Kidney (tissue), 14 donors: ENCODE results near the gene ATP2A3. TPM values are rescaled to one million over a fixed set of nuclear protein-coding genes. Genes with fewer than 3 reads are reported as not detected.

Experiments
- DNase-seq, 5 donors: peaks; one replicate each; pipeline ENCODE4 v3.0.0-alpha.2; 2013 to 2020
- FAIRE-seq: peaks from 2 replicates; lab custom pipeline; 2012; peaks lifted over from hg19 to GRCh38; lab: Jason Lieb, UNC
- H3K27ac ChIP-seq, 2 donors: one replicate each; pipeline ENCODE4 v1.7.0; 2013; ENCODE audit warnings: low read depth in 2 of 2, low read length in 2 of 2, inconsistent platforms in 1 of 2
- H3K27me3 ChIP-seq: one replicate; pipeline ENCODE4 v1.7.1; 2013; ENCODE audit warnings: low read length, inconsistent platforms; ENCODE audit not compliant: control insufficient read depth, insufficient read depth
- H3K36me3 ChIP-seq, 3 donors: one replicate each; pipeline versions ENCODE4 v1.7.0 to v1.7.1; 2013; ENCODE audit warnings: low read length in 3 of 3, control low read depth in 1 of 3, inconsistent platforms in 1 of 3; ENCODE audit not compliant: insufficient read depth in 3 of 3, control insufficient read depth in 2 of 3
- H3K4me1 ChIP-seq, 3 donors: one replicate each; pipeline versions ENCODE4 v1.7.0 to v1.7.1; 2013; ENCODE audit warnings: low read length in 3 of 3, inconsistent platforms in 1 of 3, low read depth in 1 of 3; ENCODE audit not compliant: control insufficient read depth in 2 of 3, insufficient read depth in 2 of 3
- H3K4me3 ChIP-seq, 3 donors: one replicate each; pipeline versions ENCODE4 v1.7.0 to v1.8.1; 2013; ENCODE audit warnings: low read length in 3 of 3, control low read depth in 1 of 3, inconsistent platforms in 1 of 3
- H3K9ac ChIP-seq, 3 donors: one replicate each; pipeline versions ENCODE4 v1.7.0 to v1.7.1; 2013; ENCODE audit warnings: low read length in 3 of 3, control low read depth in 1 of 3, inconsistent platforms in 1 of 3
- H3K9me3 ChIP-seq, 3 donors: one replicate each; pipeline versions ENCODE4 v1.7.0 to v1.7.1; 2013; ENCODE audit warnings: low read length in 3 of 3, control low read depth in 1 of 3, inconsistent platforms in 1 of 3; ENCODE audit not compliant: control insufficient read depth in 2 of 3, insufficient read depth in 1 of 3
- CTCF ChIP-seq: IDR thresholded peaks from 3 replicates; pipeline ENCODE4 v1.5.1; 2012; ENCODE audit warnings: mild to moderate bottlenecking, moderate library complexity, borderline replicate concordance; ENCODE audit not compliant: insufficient read depth; ENCODE audit errors: extremely low read depth
- intact Hi-C: fragments of 100-400 bp; cut with DNase I; formaldehyde crosslinking; loops from one replicate; pipeline ENCODE4 v1.11.1; 2022
- polyA plus RNA-seq: library from polyadenylated mRNA; stranded (reverse); fragments of 350-450 nt; fragmentation: Illumina TruSeq; extraction: RNeasy Lipid Tissue Mini Kit (QIAGEN cat#74804); gene quantifications from one replicate; pipeline ENCODE4 v1.2.3, GENCODE V29; 2014; ENCODE audit warnings: low read depth, low replicate concordance; ENCODE audit not compliant: insufficient read depth
- total RNA-seq: library from RNA; stranded (reverse); fragmentation: NEBNext Ultra II Directional; extraction: Animal tissue kit (Norgen Biotek cat#: 25700); gene quantifications from one replicate; pipeline ENCODE4 v1.2.1, GENCODE V29; 2021
- donor health status: control.
- donor health status: control.
- donor health status: control.
- donor health status: control.
- donor health status: control.
- donor health status: DM: yes; HTN: yes; CAD: no.
- donor health status: Normal renal cell carcinoma (clear cell type).

The ATP2A3 gene
- total and polyA plus RNA-seq, 2 donors from 2014 or later: 9.4 to 52.1 TPM

GRCh38 chr17:3928406-3928805 lies 35.8 kb downstream of the ATP2A3 start:
- DNase-seq: peak in 3 of 5 donors; percentile 25 to 56 (median 54)
- intact Hi-C loops: no loop called here
- no peak overlapping the region for H3K27ac ChIP-seq
- TF ChIP-seq CTCF: no peak
- H3K9me3 ChIP-seq: no peaks in the 10 kb centered on the region
- no peaks in the 10 kb centered on the region for H3K27me3 ChIP-seq
- H3K4me3 ChIP-seq: no peak overlapping the region
- no peak for FAIRE-seq
- no peak overlapping the region for H3K9ac ChIP-seq
- no peaks in the 10 kb centered on the region for H3K36me3 ChIP-seq
- peaks cover 0 to 6% (median 0%) of the 10 kb centered on the region in 3 donors for H3K4me1 ChIP-seq

GRCh38 chr17:3927628-3928340 lies 36.5 kb downstream of the ATP2A3 start:
- no peak for FAIRE-seq
- no peak overlapping the region for H3K27ac ChIP-seq
- DNase-seq: peak; percentile 26 to 76 (median 62)
- H3K4me1 ChIP-seq: peaks cover 0 to 6% (median 0%) of the 10 kb centered on the region in 3 donors
- no peaks in the 10 kb centered on the region for H3K36me3 ChIP-seq
- intact Hi-C loops: no loop called here
- H3K9ac ChIP-seq: no peak overlapping the region
- no peaks in the 10 kb centered on the region for H3K9me3 ChIP-seq
- TF ChIP-seq CTCF: no peak
- H3K27me3 ChIP-seq: no peaks in the 10 kb centered on the region
- H3K4me3 ChIP-seq: no peak overlapping the region

- intact Hi-C loops: no loop called here
- Histone ChIP-seq H3K9ac (no peak overlapping the region), H3K4me3 (no peak overlapping the region), H3K36me3 (no peaks in the 10 kb centered on the region), H3K27me3 (no peaks in the 10 kb centered on the region), H3K4me1 (peaks cover 0 to 6% (median 0%) of the 10 kb centered on the region in 3 donors), H3K9me3 (no peaks in the 10 kb centered on the region), H3K27ac (peak overlapping the region in 1 of 2 donors; percentile 3)
- no peak for TF ChIP-seq CTCF
- peak; percentile 41 to 82 (median 76) for DNase-seq
- FAIRE-seq: no peak
These were observed 37.2 kb downstream of the ATP2A3 start for GRCh38 chr17:3926860-3927627.
